Astrocyte (in vitro differentiated cells and primary cell): ENCODE measurements around the gene GRAP2. TPM values are rescaled to one million over a fixed set of nuclear protein-coding genes. Genes with fewer than 3 reads are reported as not detected.

Experiments used
- DNase-seq: peaks from one replicate; pipeline ENCODE4 v3.0.0-alpha.2; 2010; ENCODE audit warnings: low read depth
- FAIRE-seq: peaks from 2 replicates; lab custom pipeline; 2011; peaks lifted over from hg19 to GRCh38; lab: Jason Lieb, UNC
- H2AFZ ChIP-seq: 2 replicates; pipeline ENCODE4 v1.6.0; 2012; ENCODE audit warnings: low read depth, low read length, inconsistent platforms
- H3K27ac ChIP-seq: 2 replicates; pipeline ENCODE4 v1.5.1; 2011; ENCODE audit warnings: low read depth, low read length, inconsistent platforms
- H3K27me3 ChIP-seq: 2 replicates; pipeline ENCODE4 v1.6.0; 2011; ENCODE audit warnings: low read length, inconsistent platforms; ENCODE audit not compliant: insufficient read depth
- H3K36me3 ChIP-seq: 2 replicates; pipeline ENCODE4 v1.5.1; 2011; ENCODE audit warnings: low read length, inconsistent platforms; ENCODE audit not compliant: insufficient read depth
- H3K4me1 ChIP-seq: 2 replicates; pipeline ENCODE4 v1.5.1; 2011; ENCODE audit warnings: low read length, inconsistent platforms; ENCODE audit not compliant: insufficient read depth
- H3K4me2 ChIP-seq: 2 replicates; pipeline ENCODE4 v1.6.0; 2012; ENCODE audit warnings: low read length, inconsistent platforms
- H3K4me3 ChIP-seq: 2 replicates; pipeline ENCODE4 v1.5.1; 2011; ENCODE audit warnings: low read depth, mild to moderate bottlenecking, low read length, inconsistent platforms; ENCODE audit not compliant: insufficient read depth
- H3K79me2 ChIP-seq: 2 replicates; pipeline ENCODE4 v1.6.0; 2012; ENCODE audit warnings: mild to moderate bottlenecking, low read length, inconsistent platforms; ENCODE audit not compliant: insufficient read depth
- H3K9ac ChIP-seq: 2 replicates; pipeline ENCODE4 v1.6.0; 2012; ENCODE audit warnings: mild to moderate bottlenecking, low read length, inconsistent platforms
- H3K9me3 ChIP-seq: 2 replicates; pipeline ENCODE4 v1.5.1; 2012; ENCODE audit warnings: low read depth, mild to moderate bottlenecking, low read length, inconsistent platforms; ENCODE audit not compliant: insufficient read depth
- H4K20me1 ChIP-seq: 2 replicates; pipeline ENCODE4 v1.6.0; 2012; ENCODE audit warnings: low read length, inconsistent platforms; ENCODE audit not compliant: insufficient read depth
- H3K27ac Mint-ChIP-seq: one replicate; pipeline ENCODE4 v1.8.0; 2021; ENCODE audit warnings: mild to moderate bottlenecking, mixed read lengths; ENCODE audit not compliant: unreplicated experiment
- H3K27me3 Mint-ChIP-seq: one replicate; pipeline ENCODE4 v1.8.0; 2021; ENCODE audit warnings: low read depth, mixed read lengths; ENCODE audit not compliant: unreplicated experiment
- H3K36me3 Mint-ChIP-seq: one replicate; pipeline ENCODE4 v1.8.0; 2021; ENCODE audit warnings: low read depth, mixed read lengths; ENCODE audit not compliant: unreplicated experiment
- H3K4me1 Mint-ChIP-seq: one replicate; pipeline ENCODE4 v1.8.0; 2021; ENCODE audit warnings: low read depth, mixed read lengths; ENCODE audit not compliant: unreplicated experiment
- H3K4me3 Mint-ChIP-seq: one replicate; pipeline ENCODE4 v1.8.0; 2021; ENCODE audit warnings: mild to moderate bottlenecking, moderate library complexity, mixed read lengths; ENCODE audit not compliant: unreplicated experiment
- H3K9me3 Mint-ChIP-seq: one replicate; pipeline ENCODE4 v1.8.0; 2021; ENCODE audit warnings: mild to moderate bottlenecking, mixed read lengths; ENCODE audit not compliant: unreplicated experiment
- EZH2 ChIP-seq: IDR thresholded peaks from 2 replicates; pipeline ENCODE4 v1.6.1; 2012; ENCODE audit warnings: mild to moderate bottlenecking, low read length, inconsistent platforms; ENCODE audit not compliant: insufficient read depth
- total RNA-seq: library from RNA; stranded (reverse); gene quantifications from 2 replicates; pipeline ENCODE4 v1.2.1, GENCODE V29; 2021
- TF ChIP-seq, protein P1 (sequence below): IDR thresholded peaks from 2 replicates; pipeline ENCODE4 v1.5.1; 2011; ENCODE audit warnings: low read depth, mild to moderate bottlenecking, inconsistent platforms, low read length, moderate library complexity; ENCODE audit not compliant: insufficient read depth

GRAP2 gene
- total RNA-seq, 1 donor from 2014 or later: 0.23 TPM

DNA sequence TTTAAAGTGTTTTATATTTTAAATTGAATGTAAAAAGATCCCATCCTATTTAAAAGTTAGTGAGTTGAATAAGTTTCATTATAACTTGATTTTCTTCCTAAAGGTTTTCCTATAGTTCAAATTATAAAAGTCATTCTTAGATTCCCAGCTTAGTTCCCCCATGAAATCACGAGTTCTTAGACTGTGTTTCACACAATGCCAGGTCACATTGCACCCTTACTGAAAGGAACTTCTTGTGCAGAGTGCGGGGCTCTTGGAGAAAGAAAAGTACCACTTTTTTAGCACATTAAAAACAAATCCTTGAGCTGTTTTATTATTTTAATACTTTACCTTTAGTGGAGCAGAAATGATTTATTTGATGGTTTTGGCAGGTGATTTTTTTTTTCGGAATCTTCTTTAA is 15.6 kb downstream of the GRAP2 start:
- peaks cover 7% of the 10 kb centered on the region for H3K4me1 Mint-ChIP-seq
- Histone ChIP-seq H3K4me1 (no peaks in the 10 kb centered on the region), H3K27ac (no peak overlapping the region), H3K27me3 (peaks cover 33% of the 10 kb centered on the region), H3K9ac (no peak overlapping the region), H3K79me2 (no peaks in the 10 kb centered on the region), H3K36me3 (no peaks in the 10 kb centered on the region), H2AFZ (no peak overlapping the region), H3K9me3 (no peaks in the 10 kb centered on the region), H4K20me1 (no peaks in the 10 kb centered on the region), H3K4me2 (no peak overlapping the region), H3K4me3 (no peak overlapping the region)
- peaks cover 18% of the 10 kb centered on the region for H3K27me3 Mint-ChIP-seq
- no peak overlapping the region for H3K27ac Mint-ChIP-seq
- H3K4me3 Mint-ChIP-seq: no peak overlapping the region
- TF ChIP-seq EZH2: no peak
- TF ChIP-seq, protein P1, sequence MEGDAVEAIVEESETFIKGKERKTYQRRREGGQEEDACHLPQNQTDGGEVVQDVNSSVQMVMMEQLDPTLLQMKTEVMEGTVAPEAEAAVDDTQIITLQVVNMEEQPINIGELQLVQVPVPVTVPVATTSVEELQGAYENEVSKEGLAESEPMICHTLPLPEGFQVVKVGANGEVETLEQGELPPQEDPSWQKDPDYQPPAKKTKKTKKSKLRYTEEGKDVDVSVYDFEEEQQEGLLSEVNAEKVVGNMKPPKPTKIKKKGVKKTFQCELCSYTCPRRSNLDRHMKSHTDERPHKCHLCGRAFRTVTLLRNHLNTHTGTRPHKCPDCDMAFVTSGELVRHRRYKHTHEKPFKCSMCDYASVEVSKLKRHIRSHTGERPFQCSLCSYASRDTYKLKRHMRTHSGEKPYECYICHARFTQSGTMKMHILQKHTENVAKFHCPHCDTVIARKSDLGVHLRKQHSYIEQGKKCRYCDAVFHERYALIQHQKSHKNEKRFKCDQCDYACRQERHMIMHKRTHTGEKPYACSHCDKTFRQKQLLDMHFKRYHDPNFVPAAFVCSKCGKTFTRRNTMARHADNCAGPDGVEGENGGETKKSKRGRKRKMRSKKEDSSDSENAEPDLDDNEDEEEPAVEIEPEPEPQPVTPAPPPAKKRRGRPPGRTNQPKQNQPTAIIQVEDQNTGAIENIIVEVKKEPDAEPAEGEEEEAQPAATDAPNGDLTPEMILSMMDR: no peak
- no peak for FAIRE-seq
- no peaks in the 10 kb centered on the region for H3K9me3 Mint-ChIP-seq
- H3K36me3 Mint-ChIP-seq: no peaks in the 10 kb centered on the region
- no peak for DNase-seq

DNA sequence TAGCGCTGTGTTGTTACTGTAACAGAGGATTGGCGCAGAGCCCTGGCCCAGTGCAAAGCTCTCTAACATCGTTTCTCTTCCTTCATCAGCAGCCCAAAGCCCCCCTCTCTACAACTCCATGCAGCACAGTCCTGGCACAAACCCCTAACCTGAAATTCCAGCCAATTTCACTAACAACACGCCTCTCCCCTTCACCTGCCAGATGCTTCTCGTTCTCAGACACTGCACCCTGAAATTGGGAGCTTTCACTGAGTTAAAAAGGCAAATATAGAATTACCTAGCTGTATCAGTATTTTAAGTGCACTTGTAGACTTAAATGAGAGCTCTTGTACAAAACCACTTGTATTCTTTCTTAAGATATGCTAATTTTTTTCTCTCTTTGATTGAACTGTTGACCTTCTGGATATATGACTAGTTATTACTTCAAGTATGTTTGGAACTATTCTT is 16.3 kb downstream of the GRAP2 start:
- Histone ChIP-seq H4K20me1 (no peaks in the 10 kb centered on the region), H3K4me2 (no peak overlapping the region), H3K27ac (no peak overlapping the region), H3K27me3 (peaks cover 38% of the 10 kb centered on the region), H3K9me3 (no peaks in the 10 kb centered on the region), H3K4me3 (no peak overlapping the region), H3K36me3 (no peaks in the 10 kb centered on the region), H2AFZ (no peak overlapping the region), H3K9ac (no peak overlapping the region), H3K79me2 (no peaks in the 10 kb centered on the region), H3K4me1 (no peaks in the 10 kb centered on the region)
- Mint-ChIP-seq H3K4me3 (no peak overlapping the region), H3K9me3 (no peaks in the 10 kb centered on the region), H3K27me3 (peaks cover 23% of the 10 kb centered on the region), H3K4me1 (peaks cover 7% of the 10 kb centered on the region), H3K36me3 (no peaks in the 10 kb centered on the region), H3K27ac (no peak overlapping the region)
- TF ChIP-seq, protein P1: no peak
- TF ChIP-seq EZH2: no peak
- no peak for FAIRE-seq
- no peak for DNase-seq

DNA sequence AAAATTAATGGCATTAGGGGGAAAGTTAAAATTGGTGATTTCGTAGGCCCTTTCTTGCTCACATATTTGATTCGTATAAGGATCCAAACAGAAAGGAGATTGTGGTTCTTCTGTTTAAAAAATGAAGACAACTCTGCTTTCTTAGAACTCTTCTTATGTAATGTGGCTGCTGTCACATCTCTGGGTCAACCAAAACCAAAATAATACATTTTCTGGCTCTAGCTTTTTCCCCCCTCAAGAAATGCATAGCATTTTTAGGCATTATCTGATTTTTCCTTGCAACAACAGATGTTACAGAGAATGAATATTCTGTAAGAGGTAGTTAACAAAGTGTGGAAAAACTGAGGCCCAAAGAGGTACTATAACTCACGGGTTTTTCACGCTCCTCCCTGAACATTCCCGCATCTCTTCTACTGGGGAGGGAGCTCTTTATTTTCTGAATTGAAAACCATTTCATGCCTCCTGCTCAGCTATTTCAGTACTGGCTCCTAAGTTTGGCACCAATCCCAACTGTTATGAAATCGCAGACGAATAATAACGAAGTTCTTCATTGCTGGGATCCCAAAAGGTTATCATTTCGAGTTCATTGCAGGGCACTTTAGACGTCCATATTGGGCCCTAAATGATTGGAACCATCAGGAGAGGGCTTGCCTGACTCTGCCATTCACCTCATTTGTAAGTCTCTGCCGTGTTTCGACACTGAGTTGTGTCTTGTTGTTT is 17.1 kb downstream of the GRAP2 start:
- FAIRE-seq (no peak), DNase-seq (no peak)
- H3K9me3 ChIP-seq: no peaks in the 10 kb centered on the region
- H3K36me3 Mint-ChIP-seq: no peaks in the 10 kb centered on the region
- H3K27me3 Mint-ChIP-seq: peaks cover 26% of the 10 kb centered on the region
- no peak overlapping the region for H3K4me2 ChIP-seq
- no peaks in the 10 kb centered on the region for H3K9me3 Mint-ChIP-seq
- H3K27ac ChIP-seq: no peak overlapping the region
- H3K4me3 Mint-ChIP-seq: no peak overlapping the region
- H4K20me1 ChIP-seq: no peaks in the 10 kb centered on the region
- TF ChIP-seq, protein P1: no peak
- no peak for TF ChIP-seq EZH2
- no peak overlapping the region for H2AFZ ChIP-seq
- no peak overlapping the region for H3K4me3 ChIP-seq
- no peak overlapping the region for H3K27ac Mint-ChIP-seq
- no peaks in the 10 kb centered on the region for H3K4me1 ChIP-seq
- H3K4me1 Mint-ChIP-seq: peaks cover 7% of the 10 kb centered on the region
- peaks cover 38% of the 10 kb centered on the region for H3K27me3 ChIP-seq
- no peaks in the 10 kb centered on the region for H3K79me2 ChIP-seq
- no peak overlapping the region for H3K9ac ChIP-seq
- no peaks in the 10 kb centered on the region for H3K36me3 ChIP-seq
